NB4 (cell line): ENCODE results near the gene PPFIA2.

ENCODE experiments used
- CTCF ChIP-seq: IDR thresholded peaks from one replicate; pipeline ENCODE4 v1.5.1; 2012; ENCODE audit warnings: low read depth, low read length
- MAX ChIP-seq: IDR thresholded peaks from 2 replicates; pipeline ENCODE4 v1.6.1; 2011; ENCODE audit warnings: low read depth, low read length
- MYC ChIP-seq: IDR thresholded peaks from 2 replicates; pipeline ENCODE4 v1.6.1; 2011; ENCODE audit warnings: low read depth, low read length
- POLR2A ChIP-seq: IDR thresholded peaks from 2 replicates; pipeline ENCODE4 v1.6.1; 2011; ENCODE audit warnings: mild to moderate bottlenecking; ENCODE audit not compliant: insufficient read length; ENCODE audit errors: extremely low read depth

GRCh38 chr12:81253360-81253759 is 505.8 kb downstream of the PPFIA2 start:
- no peak for TF ChIP-seq CTCF
- no peak for TF ChIP-seq POLR2A
- no peak for TF ChIP-seq MAX
- TF ChIP-seq MYC = no peak
